DOHH2 (cell line): ENCODE data around the gene MLF1.

ENCODE experiments used
- CTCF ChIP-seq: fragments of 200-600 bp; sonication (generic); IDR thresholded peaks from one replicate; pipeline ENCODE4 v1.5.1; 2014; ENCODE audit warnings: antibody characterized with exemption, mild to moderate bottlenecking, low read depth, low read length; ENCODE audit not compliant: poor library complexity, severe bottlenecking
- EZH2phosphoT487 ChIP-seq: fragments of 200-600 bp; sonication (generic); IDR thresholded peaks from 2 replicates; pipeline ENCODE4 v1.6.1; 2017; ENCODE audit warnings: borderline replicate concordance, mild to moderate bottlenecking, antibody characterized with exemption, low read length, moderate library complexity, mixed read lengths

- TF ChIP-seq CTCF (no peak), EZH2phosphoT487 (no peak)
Observed at GRCh38 chr3:158573714-158574113, 2.7 kb downstream of the MLF1 start.
